H1 (cell line): Measurements from ENCODE around the gene TCAF1. TPM values are rescaled to one million over a fixed set of nuclear protein-coding genes. Genes with fewer than 3 reads are reported as not detected.
A peak's percentile ranks its signal among the peaks of the same experiment; 100 is the strongest.

ENCODE experiments used
- BACH1 ChIP-seq: IDR thresholded peaks from 2 replicates; pipeline ENCODE4 v1.6.1; 2012; ENCODE audit warnings: low read length, improper control_type of control experiment
- CBX5 ChIP-seq: fragments of 300-800, 300-1000 bp; sonication (generic); IDR thresholded peaks from 2 replicates; pipeline ENCODE4 v1.7.1; 2016; ENCODE audit warnings: antibody characterized with exemption, low read length, low read depth
- CBX8 ChIP-seq: fragments of 300-800, 300-1000 bp; sonication (generic); IDR thresholded peaks from 2 replicates; pipeline ENCODE4 v1.7.1; 2016; ENCODE audit warnings: low read depth, low read length, borderline replicate concordance
- CREB1 ChIP-seq: IDR thresholded peaks from 2 replicates; pipeline ENCODE4 v1.6.1; 2012; ENCODE audit warnings: inconsistent platforms
- EGR1 ChIP-seq: IDR thresholded peaks from 2 replicates; pipeline ENCODE4 v1.6.1; 2011; ENCODE audit warnings: low read depth, low read length, borderline replicate concordance
- GABPA ChIP-seq: IDR thresholded peaks from 2 replicates; pipeline ENCODE4 v1.6.1; 2011; ENCODE audit warnings: mild to moderate bottlenecking, low read length, moderate library complexity, borderline replicate concordance; ENCODE audit not compliant: insufficient read depth
- HDAC2 ChIP-seq, 2 experiments: fragments of 300-600 bp in 1 of 2; sonication (generic) in 1 of 2; IDR thresholded peaks; 2 replicates each; pipeline ENCODE4 v1.6.1; 2011 to 2012; ENCODE audit warnings: low read depth in 2 of 2, low read length in 2 of 2, mild to moderate bottlenecking in 2 of 2, moderate library complexity in 2 of 2, borderline replicate concordance in 1 of 2, inconsistent platforms in 1 of 2
- JUN ChIP-seq: IDR thresholded peaks from 2 replicates; pipeline ENCODE4 v1.6.1; 2011; ENCODE audit warnings: low read depth, mild to moderate bottlenecking, improper control_type of control experiment, low read length
- KDM4A ChIP-seq: IDR thresholded peaks from one replicate; pipeline ENCODE4 v1.7.1; 2012; ENCODE audit warnings: low read depth, mild to moderate bottlenecking, moderate library complexity, low read length, inconsistent platforms; ENCODE audit not compliant: severe bottlenecking
- KDM5A ChIP-seq: fragments of 200-600 bp; IDR thresholded peaks from 2 replicates; pipeline ENCODE4 v1.7.1; 2012; ENCODE audit warnings: mild to moderate bottlenecking, low read length, inconsistent platforms, mixed read lengths
- MAFK ChIP-seq: IDR thresholded peaks from 2 replicates; pipeline ENCODE4 v1.6.1; 2012; ENCODE audit warnings: low read depth, mild to moderate bottlenecking, improper control_type of control experiment, low read length
- NANOG ChIP-seq: IDR thresholded peaks from 2 replicates; pipeline ENCODE4 v1.6.1; 2011; ENCODE audit warnings: low read length, low read depth, mild to moderate bottlenecking, inconsistent platforms; ENCODE audit not compliant: insufficient read depth, poor library complexity, severe bottlenecking
- POU5F1 ChIP-seq: IDR thresholded peaks from 2 replicates; pipeline ENCODE4 v1.6.1; 2011; ENCODE audit warnings: low read depth, mild to moderate bottlenecking, low read length, moderate library complexity
- RBBP5 ChIP-seq: IDR thresholded peaks from 2 replicates; pipeline ENCODE4 v1.7.1; 2012; ENCODE audit warnings: low read depth, mild to moderate bottlenecking, inconsistent platforms, low read length, moderate library complexity, borderline replicate concordance
- SIN3A ChIP-seq, 2 experiments: IDR thresholded peaks in 1 of 2; conservative IDR thresholded peaks in 1 of 2; 2 replicates each; pipeline ENCODE4 v1.6.1; 2011 to 2012; ENCODE audit warnings: low read length in 2 of 2, improper control_type of control experiment in 1 of 2, low read depth in 1 of 2, mild to moderate bottlenecking in 1 of 2
- SIRT6 ChIP-seq: IDR thresholded peaks from one replicate; pipeline ENCODE4 v1.7.1; 2012; ENCODE audit warnings: low read length, inconsistent platforms
- SP2 ChIP-seq: IDR thresholded peaks from 2 replicates; pipeline ENCODE4 v1.6.1; 2012; ENCODE audit warnings: mild to moderate bottlenecking, low read length, inconsistent platforms
- SUZ12 ChIP-seq: fragments of 200-600 bp; sonication (generic); IDR thresholded peaks from 2 replicates; pipeline ENCODE4 v1.6.1; 2012; ENCODE audit warnings: mild to moderate bottlenecking, inconsistent platforms, low read length, moderate library complexity, mixed read lengths
- TAF7 ChIP-seq: optimal IDR thresholded peaks from 2 replicates; pipeline ENCODE3; 2011; ENCODE audit warnings: low read depth, mild to moderate bottlenecking, inconsistent platforms, low read length, moderate library complexity, borderline replicate concordance
- YY1 ChIP-seq: IDR thresholded peaks from 2 replicates; pipeline ENCODE4 v1.6.1; 2011; ENCODE audit warnings: low read depth, mild to moderate bottlenecking, low read length
- ZNF274 ChIP-seq: IDR thresholded peaks from 2 replicates; pipeline ENCODE4 v1.7.0; 2012; ENCODE audit warnings: low read length, borderline replicate concordance; ENCODE audit errors: extremely low read depth
- polyA plus RNA-seq, 7 experiments: library from polyadenylated mRNA; depleted of rRNA in 3 of 7; stranded (reverse) in 5 of 7; unstranded in 2 of 7; fragments of >200 nt in 5 of 7; fragments of 200-250 nt in 2 of 7; gene quantifications; 1 replicate in 5 of 7; 2 replicates in 1 of 7; 4 replicates in 1 of 7; pipeline versions ENCODE4 v1.2.1 to v1.2.3, GENCODE V29; 2011 to 2013; ENCODE audit warnings: missing spikeins in 2 of 7, mixed read lengths in 2 of 7
- total RNA-seq: library from RNA; stranded (reverse); fragmentation: NEBNext Ultra II Directional; extraction: Animal tissue kit (Norgen Biotek cat#: 25700); gene quantifications from 2 replicates; pipeline ENCODE4 v1.2.1, GENCODE V29; 2021
- TF ChIP-seq, protein P1 (sequence below), 3 experiments: IDR thresholded peaks; 1 replicate in 2 of 3; 2 replicates in 1 of 3; pipeline versions ENCODE4 v1.5.1 to v1.6.1; 2011; ENCODE audit warnings: low read length in 3 of 3, mild to moderate bottlenecking in 3 of 3, inconsistent platforms in 2 of 3, low read depth in 1 of 3, moderate library complexity in 1 of 3; ENCODE audit not compliant: insufficient read depth in 1 of 3; ENCODE audit errors: control extremely low read depth in 1 of 3
- TF ChIP-seq, protein P2 (sequence below): IDR thresholded peaks from 2 replicates; pipeline ENCODE4 v1.6.1; 2012; ENCODE audit warnings: inconsistent platforms

The TCAF1 gene
- total and polyA plus RNA-seq, 2 of the 8 experiments (the other 6 are each of a cell fraction or from before 2014, with no cell fraction given) = 9.6 to 28.0 TPM

- TF ChIP-seq, protein P1, sequence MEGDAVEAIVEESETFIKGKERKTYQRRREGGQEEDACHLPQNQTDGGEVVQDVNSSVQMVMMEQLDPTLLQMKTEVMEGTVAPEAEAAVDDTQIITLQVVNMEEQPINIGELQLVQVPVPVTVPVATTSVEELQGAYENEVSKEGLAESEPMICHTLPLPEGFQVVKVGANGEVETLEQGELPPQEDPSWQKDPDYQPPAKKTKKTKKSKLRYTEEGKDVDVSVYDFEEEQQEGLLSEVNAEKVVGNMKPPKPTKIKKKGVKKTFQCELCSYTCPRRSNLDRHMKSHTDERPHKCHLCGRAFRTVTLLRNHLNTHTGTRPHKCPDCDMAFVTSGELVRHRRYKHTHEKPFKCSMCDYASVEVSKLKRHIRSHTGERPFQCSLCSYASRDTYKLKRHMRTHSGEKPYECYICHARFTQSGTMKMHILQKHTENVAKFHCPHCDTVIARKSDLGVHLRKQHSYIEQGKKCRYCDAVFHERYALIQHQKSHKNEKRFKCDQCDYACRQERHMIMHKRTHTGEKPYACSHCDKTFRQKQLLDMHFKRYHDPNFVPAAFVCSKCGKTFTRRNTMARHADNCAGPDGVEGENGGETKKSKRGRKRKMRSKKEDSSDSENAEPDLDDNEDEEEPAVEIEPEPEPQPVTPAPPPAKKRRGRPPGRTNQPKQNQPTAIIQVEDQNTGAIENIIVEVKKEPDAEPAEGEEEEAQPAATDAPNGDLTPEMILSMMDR (IDR thresholded peaks at IDR 0.05; ENCODE audit: control extremely low read depth in 1 of 3, insufficient read depth in 1 of 3, low read depth in 1 of 3, low read length in 3 of 3) = no peak
- TF ChIP-seq EGR1 = no peak
- TF ChIP-seq CBX5 = no peak
- no peak for TF ChIP-seq KDM5A
- TF ChIP-seq KDM4A = peak; percentile 35
- no peak for TF ChIP-seq CBX8
- no peak for TF ChIP-seq SUZ12
- no peak for TF ChIP-seq JUN
- TF ChIP-seq POU5F1 = no peak
- no peak for TF ChIP-seq NANOG
- no peak for TF ChIP-seq HDAC2 (IDR thresholded peaks at IDR 0.05; ENCODE audit: borderline replicate concordance in 1 of 2, low read depth in 2 of 2, low read length in 2 of 2)
- no peak for TF ChIP-seq ZNF274
- TF ChIP-seq, protein P2, sequence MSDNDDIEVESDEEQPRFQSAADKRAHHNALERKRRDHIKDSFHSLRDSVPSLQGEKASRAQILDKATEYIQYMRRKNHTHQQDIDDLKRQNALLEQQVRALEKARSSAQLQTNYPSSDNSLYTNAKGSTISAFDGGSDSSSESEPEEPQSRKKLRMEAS = no peak
- TF ChIP-seq SIN3A (conservative IDR thresholded peaks at IDR 0.05 in 1 of 2, IDR thresholded peaks at IDR 0.05 in 1 of 2; ENCODE audit: low read depth in 1 of 2, low read length in 2 of 2) = no peak; a peak in 1 of 4 replicates
- no peak for TF ChIP-seq SP2
- no peak for TF ChIP-seq BACH1
- TF ChIP-seq RBBP5 = no peak
- no peak for TF ChIP-seq GABPA
- TF ChIP-seq SIRT6 = no peak
- TF ChIP-seq YY1 = no peak
- TF ChIP-seq TAF7 = no peak
- peak; percentile 71; the same call in 1 of the 2 replicates for TF ChIP-seq CREB1
- no peak for TF ChIP-seq MAFK
Observed at GRCh38 chr7:143882020-143882603, 19.9 kb downstream of the TCAF1 start (continued).
